Stimulated activated CD8-positive, alpha-beta memory T cell treated with anti-CD3 and anti-CD28 coated beads, Interleukin-7, amount 100 ng/mL, for 4 hours (primary cell): ENCODE data around the gene NKTR.

ENCODE experiments used
- DNase-seq, 2 donors: peaks; one replicate each; pipeline ENCODE4 v3.0.0-alpha.2; 2020; ENCODE audit warnings: low read depth in 2 of 2

Gene NKTR

DNA sequence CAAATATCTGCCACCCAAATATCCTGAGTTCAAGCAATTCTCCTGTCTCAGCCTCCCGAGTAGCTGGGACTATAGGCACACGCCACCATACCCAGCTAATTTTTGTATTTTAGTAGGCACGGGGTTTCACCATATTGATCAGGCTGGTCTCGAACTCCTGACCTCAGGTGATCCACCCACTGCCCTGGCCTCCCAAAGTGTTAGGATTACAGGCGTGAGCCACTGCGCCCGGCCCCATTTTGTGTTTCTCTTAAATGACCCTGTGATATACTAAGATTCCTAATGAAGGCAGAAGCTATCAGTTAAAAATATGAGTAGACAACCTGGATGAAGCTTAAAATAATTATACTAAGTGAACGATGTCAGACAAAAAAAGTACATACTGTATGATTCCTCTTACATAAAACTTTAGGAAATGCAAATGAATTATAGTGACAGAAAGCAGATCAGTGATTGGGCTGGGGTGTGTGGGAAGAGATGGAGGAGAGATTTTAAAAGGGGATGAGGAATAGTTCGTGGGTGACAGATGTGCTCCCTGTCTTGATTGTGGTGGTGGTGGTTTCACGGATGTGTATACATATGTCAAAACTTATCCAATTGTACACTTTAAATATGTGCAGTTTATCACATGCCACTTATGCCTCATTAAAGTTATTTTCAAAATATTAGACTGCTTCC is 81.0 kb downstream of the NKTR start:
- DNase-seq: no peak

DNA sequence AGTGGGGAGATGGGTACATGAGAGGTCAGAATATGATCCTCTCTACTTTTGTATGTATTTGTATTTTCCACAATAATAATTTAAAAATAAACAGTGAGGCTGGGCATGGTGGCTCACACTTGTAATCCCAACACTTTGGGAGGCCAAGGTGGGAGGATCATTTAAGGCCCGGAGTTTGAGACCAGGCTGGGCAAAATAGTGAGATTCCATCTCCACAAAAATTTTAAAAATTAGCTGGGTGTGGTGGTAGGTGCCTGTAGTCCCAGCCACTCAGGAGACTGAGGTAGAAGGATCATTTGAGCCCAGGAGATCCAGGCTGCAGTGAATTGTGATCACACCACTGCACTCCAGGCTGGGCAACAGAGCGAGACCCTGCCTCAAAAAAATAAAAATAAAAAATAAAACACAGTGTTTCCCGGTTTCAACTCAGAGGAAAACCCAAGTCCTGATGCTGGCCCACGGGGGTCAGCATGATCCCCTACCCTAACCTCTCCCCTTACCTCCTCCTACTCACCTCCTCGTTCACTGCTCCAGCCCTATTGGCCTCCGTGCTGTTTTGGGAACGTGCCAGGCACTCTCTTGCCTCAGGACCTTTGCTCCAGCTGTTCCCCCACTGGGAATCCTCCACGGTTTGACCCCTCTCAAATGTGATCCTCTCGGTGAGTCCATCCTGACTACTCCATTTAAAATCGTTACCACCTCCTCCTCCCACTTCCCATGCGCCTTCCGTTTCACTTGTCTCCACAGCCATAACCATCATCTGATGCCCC is 82.0 kb downstream of the NKTR start:
- no peak for DNase-seq

DNA sequence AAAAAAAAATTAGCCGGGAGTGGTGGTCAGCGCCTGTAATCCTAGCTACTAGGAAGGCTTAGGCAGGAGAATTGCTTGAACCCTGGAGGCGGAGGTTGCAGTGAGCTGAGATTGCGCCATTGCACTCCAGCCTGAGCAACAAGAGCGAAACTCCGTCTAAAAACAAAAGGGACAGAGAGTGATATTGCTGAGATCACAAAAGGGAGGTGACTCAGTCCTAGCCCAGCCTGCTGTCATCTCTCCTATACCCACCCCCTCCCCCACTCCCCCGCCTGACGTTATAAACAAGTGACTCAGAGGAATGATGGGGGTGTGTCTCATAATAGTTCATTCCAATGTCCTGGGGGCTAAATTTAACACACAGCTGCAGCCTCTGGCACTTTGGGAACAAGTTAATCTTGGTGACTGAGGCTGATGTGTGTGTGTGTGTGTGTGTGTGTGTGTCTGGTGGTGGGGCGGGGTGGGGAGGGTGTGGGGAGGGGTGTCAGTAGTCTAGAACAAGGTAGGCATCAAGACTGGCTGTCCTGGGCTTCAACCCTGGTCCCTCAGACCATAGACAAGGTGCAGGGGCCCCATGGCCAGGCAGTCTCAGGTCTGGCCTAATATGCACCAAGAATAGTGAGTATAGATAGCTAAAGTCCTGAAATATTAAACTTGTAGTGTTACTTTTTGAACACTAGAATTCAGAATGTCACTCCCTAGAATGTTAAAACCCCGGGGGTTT is 83.6 kb downstream of the NKTR start:
- DNase-seq: no peak

DNA sequence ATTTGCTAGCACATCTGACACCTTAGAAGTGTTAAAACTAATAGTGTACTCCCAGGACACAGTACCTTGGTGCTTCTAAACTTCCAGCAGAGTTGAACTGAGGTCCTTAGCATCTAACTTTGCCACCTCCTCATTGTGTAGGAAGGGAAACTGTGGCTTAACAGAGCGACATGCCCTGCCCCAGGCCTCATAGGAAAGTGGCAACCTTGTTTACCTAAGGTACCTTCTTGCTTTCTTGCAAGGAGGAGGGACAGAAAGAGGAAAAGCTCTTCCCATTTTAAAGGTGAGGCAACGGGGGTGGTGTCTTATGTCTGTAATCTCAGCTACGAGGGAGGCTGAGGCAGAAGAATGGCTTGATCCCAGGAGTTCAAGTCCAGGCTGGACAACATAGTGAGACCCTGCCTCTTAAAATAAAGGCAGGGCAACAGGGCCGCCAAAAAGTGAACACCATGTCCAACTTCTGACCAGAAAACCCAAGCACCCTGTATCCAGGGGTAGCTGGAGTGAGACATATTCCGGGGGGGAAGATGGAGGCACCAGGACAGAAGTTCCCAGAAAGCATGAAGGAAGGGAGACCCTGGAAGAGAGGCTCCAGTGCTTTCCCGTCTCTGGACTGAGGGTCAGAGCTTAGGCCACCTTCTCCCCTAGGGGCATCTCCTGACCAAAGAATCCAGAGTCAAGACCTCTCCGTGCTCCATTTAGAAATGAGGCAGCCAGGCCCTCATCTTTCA is 84.3 kb downstream of the NKTR start:
- DNase-seq: no peak

DNA sequence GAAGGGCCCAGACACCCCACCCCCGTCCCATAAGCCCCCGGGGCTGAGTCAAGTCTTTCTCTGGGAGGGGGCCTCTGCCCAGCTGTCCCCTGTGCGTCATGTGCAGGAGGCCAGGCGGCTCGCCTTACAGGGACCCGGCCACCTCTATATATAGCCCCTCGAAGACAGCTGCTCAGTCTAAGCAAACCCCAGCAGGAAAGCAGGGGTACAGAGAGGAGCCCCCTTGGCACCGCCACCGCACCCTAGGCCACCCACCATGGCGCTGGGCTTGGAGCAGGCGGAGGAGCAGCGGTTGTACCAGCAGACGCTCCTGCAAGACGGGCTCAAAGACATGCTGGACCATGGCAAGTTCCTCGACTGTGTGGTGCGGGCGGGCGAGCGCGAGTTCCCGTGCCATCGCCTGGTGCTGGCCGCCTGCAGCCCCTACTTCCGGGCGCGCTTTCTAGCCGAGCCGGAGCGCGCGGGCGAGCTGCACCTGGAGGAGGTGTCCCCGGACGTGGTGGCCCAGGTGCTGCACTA is 84.9 kb downstream of the NKTR start, which contains the start of gene KLHL40:
TSS of gene KLHL40 (plus strand) at position 175 of the 519 bp plus-strand sequence. CDS start at position 257, 82 bp downstream.
- no peak for DNase-seq

DNA sequence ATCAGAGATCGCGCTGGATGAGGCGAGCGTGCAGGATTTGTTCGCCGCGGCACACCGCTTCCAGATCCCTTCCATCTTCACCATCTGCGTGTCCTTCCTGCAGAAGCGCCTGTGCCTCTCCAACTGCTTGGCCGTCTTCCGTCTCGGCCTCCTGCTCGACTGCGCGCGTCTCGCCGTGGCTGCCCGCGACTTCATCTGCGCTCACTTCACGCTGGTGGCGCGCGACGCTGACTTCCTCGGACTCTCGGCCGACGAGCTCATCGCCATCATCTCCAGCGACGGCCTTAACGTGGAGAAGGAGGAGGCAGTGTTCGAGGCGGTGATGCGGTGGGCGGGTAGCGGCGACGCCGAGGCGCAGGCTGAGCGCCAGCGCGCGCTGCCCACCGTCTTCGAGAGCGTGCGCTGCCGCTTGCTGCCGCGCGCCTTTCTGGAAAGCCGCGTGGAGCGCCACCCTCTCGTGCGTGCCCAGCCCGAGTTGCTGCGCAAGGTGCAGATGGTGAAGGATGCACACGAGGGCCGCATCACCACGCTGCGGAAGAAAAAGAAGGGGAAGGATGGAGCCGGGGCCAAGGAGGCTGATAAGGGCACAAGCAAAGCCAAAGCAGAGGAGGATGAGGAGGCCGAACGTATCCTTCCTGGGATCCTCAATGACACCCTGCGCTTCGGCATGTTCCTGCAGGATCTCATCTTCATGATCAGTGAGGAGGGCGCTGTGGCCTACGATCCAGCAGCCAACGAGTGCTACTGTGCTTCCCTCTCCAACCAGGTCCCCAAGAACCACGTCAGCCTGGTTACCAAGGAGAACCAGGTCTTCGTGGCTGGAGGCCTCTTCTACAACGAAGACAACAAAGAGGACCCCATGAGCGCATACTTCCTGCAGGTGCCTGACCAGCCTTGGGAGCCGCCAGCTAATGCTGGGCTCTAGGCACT is 85.7 kb downstream of the NKTR start:
- no peak for DNase-seq

DNA sequence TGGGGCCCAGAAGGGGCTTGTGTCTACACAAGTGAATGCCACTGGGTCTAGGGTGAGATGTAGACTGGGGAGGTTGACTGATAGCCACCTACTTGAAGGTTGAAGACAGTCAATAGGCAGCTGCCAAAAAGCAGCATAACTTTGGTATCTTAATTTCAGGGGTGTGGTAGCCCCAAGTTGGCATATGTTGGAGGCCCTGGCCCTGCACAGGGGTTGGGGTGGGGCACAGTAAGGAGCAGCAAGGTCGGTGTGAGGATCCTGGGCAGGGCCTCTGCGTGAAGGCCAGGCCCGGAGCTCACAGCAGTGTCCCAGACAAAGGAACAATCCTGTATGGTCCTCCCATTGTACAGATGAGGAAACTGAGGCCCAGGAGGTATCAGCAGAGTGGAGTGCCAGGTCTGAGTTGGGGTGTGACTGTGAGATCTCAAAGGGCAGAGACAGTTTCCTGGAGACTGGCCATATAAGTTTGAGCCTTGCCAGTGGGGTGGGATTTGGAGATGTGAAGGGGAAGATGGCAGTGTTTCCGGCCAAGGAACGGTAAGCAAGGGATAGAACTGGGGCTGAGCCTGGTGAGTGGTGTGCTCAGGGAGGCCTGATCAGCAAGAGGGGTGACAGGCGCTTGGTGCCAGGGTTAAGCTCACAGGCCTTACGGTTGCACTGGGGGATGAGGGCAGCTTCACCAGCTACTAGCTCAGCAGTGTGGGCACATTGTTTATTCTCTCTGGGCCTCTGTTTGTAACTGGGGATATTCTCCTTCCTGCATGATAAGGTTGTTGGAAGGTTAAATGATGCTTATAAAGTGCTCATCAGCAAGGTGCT is 86.6 kb downstream of the NKTR start:
- DNase-seq: no peak

DNA sequence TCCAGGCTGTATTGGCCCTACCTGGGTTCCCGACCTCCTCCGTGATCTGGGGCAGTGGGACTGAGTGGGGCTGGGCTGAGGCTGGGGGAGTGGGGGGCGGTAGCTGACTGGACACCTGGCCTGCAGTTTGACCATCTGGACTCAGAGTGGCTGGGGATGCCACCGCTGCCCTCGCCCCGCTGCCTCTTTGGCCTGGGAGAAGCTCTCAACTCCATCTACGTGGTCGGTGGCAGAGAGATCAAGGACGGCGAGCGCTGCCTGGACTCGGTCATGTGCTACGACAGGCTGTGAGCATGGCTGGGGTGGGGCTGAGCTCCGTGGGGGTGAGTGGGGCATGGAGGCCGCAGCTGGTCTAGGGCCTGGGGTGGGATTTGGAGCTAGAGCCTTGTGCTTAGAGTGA is 87.5 kb downstream of the NKTR start:
- DNase-seq: no peak

DNA sequence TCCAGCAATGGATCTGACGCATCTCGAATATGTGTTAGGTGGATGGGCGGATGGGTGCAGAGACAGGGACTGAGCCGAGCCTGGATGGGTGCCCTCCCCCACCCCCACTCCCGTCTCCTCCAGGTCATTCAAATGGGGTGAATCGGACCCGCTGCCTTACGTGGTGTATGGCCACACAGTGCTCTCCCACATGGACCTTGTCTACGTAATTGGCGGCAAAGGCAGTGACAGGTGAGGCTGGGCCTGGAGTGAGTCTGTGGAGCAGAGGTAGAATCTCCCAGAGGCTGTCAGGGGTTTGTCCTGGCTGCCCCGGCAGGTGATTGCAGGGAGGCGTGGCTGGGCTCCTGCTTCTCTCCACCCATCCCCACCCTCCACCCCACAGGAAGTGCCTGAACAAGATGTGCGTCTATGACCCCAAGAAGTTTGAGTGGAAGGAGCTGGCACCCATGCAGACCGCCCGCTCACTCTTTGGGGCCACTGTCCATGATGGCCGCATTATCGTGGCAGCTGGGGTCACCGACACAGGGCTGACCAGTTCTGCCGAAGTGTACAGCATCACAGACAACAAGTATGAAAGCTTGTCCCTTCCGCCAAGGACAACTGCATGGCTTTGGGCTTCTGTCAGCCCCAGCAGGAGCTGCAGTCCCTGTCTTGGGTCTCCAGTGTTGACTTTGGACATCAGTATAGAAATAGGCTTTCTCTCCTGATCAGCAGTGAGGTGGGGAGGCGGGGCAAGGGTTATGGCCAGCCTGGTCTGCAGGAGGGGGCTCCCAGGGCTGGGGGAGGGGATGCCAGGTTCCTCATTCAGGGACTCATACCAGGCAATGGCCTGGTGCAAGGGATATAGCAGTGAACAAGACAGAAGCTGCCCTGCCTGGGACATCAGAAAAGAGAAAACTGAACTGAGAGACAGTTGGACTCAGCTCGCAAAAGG is 88.3 kb downstream of the NKTR start:
- no peak for DNase-seq

DNA sequence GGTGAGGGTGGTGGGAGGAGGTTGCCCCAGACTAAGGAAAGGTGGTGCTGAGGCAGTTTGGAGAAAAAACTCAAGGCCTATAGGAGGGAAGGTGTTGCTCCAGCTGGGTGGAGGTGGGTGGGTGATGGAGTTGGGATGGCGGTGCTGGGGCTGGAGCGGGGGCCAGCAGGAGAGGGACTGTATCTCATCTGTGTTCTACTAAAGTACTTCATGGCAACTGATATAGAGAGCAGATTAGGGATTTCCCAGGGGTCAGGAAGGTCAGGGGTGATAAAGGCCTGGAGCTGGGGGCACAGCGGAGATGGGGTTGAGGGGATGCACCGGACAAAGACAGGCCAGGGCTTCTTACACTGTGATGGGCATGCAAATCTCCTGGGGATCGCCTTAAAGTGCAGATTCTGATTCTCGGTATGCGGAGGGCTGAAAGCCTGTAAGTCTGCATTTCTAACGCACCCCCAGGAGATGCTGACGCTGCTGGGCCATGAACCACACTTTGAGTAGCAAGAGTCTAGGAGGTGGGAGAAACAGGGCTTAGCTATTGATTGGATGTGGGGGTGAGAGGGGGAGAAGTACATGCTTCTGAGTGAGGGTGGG is 89.0 kb downstream of the NKTR start:
- no peak for DNase-seq

DNA sequence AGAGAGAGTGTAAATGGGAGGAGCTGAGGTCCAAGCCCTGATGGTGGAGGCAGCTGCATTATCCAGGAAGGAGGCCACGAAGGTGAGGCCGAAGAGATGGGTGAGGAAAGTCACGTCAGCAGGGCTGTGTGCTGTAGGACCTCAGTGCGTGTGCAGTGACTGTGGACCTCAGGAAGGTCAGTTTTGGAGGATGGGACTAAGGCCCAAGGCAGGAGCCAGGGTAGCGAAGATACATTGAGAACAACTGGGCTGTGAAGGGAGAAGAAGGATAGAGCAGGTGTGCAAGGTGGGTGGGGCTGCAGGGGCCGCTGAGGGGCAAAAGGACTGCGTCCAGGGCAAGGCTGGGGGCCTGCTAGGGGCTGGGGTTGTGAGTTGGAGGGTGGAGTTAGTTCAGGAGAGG is 89.7 kb downstream of the NKTR start:
- DNase-seq: no peak

DNA sequence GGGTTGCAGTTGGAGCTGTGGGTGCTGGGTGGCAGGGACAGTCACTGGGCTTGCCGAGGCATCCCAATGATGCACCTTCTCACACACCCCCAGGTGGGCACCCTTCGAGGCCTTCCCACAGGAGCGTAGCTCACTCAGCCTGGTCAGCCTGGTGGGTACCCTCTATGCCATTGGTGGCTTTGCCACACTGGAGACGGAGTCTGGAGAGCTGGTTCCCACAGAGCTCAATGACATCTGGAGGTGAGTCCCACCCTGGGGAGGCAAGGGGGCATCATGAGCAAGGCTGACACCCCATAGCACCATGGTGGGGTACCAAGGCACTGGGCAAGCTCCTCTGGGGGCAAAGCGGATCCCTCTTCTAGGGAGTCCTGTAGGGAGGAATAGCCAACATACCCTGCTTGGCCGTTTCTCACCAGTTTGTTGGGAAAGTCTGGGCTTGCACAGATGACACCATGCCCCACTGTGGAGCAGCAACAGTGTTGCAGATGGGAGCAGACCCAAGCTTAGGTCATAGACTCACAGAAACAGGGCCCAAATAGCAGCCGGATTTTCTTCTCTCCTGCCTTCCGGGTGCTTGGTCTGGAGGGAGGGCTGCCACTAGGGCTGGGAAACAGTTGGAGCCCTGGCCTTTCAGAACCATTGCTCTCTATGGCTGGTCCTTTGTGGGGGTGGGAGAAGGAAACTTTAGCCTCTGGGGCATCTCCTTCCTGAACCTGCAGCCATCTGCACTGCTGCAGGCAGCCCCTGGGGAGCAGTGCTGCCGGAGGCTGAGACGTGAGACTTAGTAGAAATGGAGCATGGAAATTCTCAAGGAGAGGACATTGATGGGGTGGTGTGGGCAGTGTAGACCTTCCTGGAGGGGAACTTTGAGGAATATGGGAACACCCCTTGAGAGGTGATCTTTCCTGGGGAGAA is 90.5 kb downstream of the NKTR start:
- no peak for DNase-seq

DNA sequence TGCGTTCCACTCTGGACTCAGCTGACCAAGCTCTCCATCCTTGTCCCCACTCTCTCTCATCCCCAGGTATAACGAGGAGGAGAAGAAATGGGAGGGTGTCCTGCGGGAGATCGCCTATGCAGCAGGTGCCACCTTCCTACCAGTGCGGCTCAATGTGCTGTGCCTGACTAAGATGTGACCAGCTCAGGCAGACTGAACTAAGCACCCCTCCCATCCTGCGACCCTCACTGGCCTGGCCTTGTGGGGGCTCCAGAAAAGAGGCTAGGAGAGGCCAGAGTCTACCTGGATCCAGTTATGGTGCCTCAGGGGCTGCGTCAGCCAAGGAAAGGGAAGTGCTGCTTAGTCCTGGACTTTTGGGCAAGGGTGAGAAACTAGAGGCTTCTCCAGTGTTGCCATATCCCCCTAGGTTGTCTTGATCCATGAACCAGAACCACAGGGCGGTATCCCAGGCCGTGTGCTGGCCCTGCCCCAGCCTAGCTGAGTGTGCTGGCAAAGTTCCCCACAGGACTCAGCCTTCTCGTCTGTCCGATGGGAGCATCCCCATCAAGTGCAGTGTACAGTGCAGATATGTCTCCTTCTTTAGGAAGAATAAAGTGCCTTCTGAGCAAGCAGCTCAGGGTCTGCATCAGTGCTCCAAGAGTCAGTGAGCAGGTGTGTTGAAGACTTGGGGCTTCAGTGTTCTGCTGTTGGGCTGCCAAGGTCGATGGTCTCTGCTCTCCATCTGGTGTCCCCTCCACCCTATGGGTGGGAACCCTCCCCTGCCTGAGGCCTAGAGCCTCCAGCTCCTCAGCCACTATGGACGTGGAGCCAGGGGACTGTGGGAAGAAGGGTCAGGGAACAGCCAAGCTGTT is 91.6 kb downstream of the NKTR start:
- no peak for DNase-seq

DNA sequence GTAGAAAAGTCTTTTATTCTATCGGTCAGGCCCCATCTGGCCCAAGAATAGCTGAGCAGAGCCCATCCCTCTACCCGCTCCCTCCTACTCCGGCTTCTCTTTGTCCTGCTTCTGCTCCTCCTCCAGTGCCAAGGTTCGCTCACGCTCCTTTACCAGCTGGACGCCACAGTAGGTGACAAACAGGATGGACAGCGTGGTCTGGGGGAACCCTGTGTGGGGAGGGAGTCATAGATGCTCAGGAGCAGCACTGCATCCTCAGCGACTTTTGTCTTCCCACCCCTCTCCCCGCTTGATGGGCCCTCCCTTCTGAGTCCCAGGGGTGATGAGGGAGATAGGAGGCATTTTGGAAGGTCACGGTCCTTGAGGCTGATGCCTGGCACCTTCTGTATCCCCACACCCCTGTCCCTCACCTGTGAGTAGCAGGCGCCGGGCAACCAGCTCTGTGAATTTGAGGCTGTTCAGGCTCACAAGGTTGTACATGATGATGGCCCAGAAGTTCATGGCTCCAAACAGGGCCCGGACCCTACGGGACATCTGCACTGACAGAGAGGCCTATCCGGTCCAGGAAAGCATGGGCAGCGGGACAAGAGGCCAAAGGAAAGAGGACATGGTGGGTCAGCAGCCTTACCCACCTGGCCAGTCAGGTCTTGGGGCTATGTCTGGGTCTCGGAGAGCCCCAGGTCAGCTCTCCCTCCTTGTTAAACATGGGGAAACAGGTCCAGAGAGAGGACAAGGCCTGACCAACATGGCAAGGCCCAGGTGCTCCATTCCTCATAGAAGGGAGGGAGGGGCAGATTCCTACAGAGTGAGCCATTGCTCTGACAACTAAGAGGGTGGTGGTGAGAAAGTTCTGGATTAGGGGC is 92.4 kb downstream of the NKTR start:
- no peak for DNase-seq

DNA sequence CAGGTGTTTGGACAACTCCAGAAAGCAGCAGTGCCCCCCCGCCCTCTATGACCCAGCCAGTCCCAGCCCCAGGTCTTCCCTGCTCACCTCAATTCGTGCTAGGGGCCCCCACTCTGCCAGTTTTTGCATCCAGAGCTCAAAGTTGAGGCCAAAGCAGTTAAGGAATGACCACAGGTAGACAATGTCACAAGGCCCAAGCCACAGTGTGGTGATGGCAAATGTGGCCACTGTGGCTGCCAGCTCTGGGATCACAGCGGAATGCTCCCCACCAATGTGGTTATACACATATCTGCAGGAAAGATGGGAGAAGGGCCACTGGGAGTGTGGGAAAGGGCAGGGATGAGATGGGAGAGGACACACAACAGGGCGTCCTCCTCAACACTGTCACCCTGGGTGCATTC is 93.0 kb downstream of the NKTR start:
- DNase-seq: no peak
